Measurements from ENCODE around the gene ARHGEF28.

Gene ARHGEF28

GRCh38 chr5:73766902-73767301, 140.9 kb downstream of the ARHGEF28 start:
- peaks cover 38% of the 10 kb centered on the region for H3K9me3 Mint-ChIP-seq
- H3K4me1 Mint-ChIP-seq = peaks cover 6% of the 10 kb centered on the region
- no peak overlapping the region for H3K27ac Mint-ChIP-seq
- TF ChIP-seq CTCF (IDR thresholded peaks at IDR 0.05) = no peak
- H3K4me3 Mint-ChIP-seq = no peak overlapping the region
- H3K27me3 Mint-ChIP-seq (ENCODE audit: low read depth, poor library complexity) = no peaks in the 10 kb centered on the region
- DNase-seq = no peak
- peaks cover 5% of the 10 kb centered on the region for H3K36me3 Mint-ChIP-seq (ENCODE audit: low read depth)

GRCh38 chr5:73770172-73771025, 144.4 kb downstream of the ARHGEF28 start:
- H3K4me1 Mint-ChIP-seq = no peaks in the 10 kb centered on the region
- H3K36me3 Mint-ChIP-seq (ENCODE audit: low read depth) = peaks cover 5% of the 10 kb centered on the region
- DNase-seq = no peak
- TF ChIP-seq CTCF (IDR thresholded peaks at IDR 0.05) = no peak
- peaks cover 33% of the 10 kb centered on the region for H3K9me3 Mint-ChIP-seq
- no peaks in the 10 kb centered on the region for H3K27me3 Mint-ChIP-seq (ENCODE audit: low read depth, poor library complexity)
- H3K4me3 Mint-ChIP-seq = no peak overlapping the region
- H3K27ac Mint-ChIP-seq = no peak overlapping the region

DNA sequence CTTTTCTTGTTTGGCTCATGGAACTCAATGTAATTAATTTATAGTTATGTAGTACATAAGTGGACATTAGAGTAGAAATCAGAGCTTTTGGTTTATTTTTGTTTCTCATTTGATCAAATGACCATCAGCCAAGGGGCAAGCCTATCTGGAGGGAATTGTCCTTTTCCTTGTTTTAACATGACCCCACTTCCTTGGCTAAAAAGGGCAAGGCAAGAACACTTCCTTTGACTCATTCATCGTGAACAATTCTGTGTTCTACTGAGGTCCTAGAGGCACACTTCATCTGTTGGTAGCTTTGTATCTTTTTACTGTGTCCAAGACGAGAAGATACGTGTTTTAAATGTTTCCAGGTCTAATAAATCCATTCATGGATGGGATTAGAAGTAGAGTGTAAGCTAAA, 148.9 kb downstream of the ARHGEF28 start:
- no peak for DNase-seq
- Mint-ChIP-seq H3K4me3 (no peak overlapping the region), H3K27me3 (ENCODE audit: low read depth, poor library complexity) (peaks cover 3% of the 10 kb centered on the region), H3K9me3 (no peaks in the 10 kb centered on the region), H3K4me1 (no peaks in the 10 kb centered on the region), H3K36me3 (ENCODE audit: low read depth) (no peaks in the 10 kb centered on the region), H3K27ac (no peak overlapping the region)
- TF ChIP-seq CTCF (IDR thresholded peaks at IDR 0.05) = no peak

DNA sequence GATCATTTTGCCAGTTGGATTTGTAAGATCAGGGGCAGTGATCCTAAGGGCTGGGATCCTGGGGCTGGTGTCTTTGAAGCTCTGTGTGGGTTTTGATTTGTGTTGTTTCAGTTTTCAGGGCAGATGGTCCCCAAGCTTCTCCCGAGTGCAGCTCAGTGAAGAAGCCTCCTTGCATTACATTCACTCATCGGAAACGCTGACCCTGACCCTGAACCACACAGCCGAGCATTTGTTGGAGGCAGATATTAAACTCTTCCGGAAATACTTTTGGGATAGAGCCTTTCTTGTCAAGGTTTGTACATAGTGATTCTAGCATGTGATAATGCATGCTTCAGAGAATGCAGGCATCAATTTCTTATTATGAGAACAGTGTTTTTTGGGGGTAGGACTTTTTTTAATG, 150.4 kb downstream of the ARHGEF28 start:
- H3K4me3 Mint-ChIP-seq = no peak overlapping the region
- no peak overlapping the region for H3K27ac Mint-ChIP-seq
- no peak for TF ChIP-seq CTCF (IDR thresholded peaks at IDR 0.05)
- H3K9me3 Mint-ChIP-seq = no peaks in the 10 kb centered on the region
- H3K27me3 Mint-ChIP-seq (ENCODE audit: low read depth, poor library complexity) = peaks cover 6% of the 10 kb centered on the region
- no peaks in the 10 kb centered on the region for H3K4me1 Mint-ChIP-seq
- DNase-seq = no peak
- H3K36me3 Mint-ChIP-seq (ENCODE audit: low read depth) = no peaks in the 10 kb centered on the region

GRCh38 chr5:73777192-73777591, 151.2 kb downstream of the ARHGEF28 start:
- TF ChIP-seq CTCF (IDR thresholded peaks at IDR 0.05) = no peak
- Mint-ChIP-seq H3K9me3 (no peaks in the 10 kb centered on the region), H3K27ac (no peak overlapping the region), H3K4me3 (no peak overlapping the region), H3K36me3 (ENCODE audit: low read depth) (no peaks in the 10 kb centered on the region), H3K4me1 (no peaks in the 10 kb centered on the region), H3K27me3 (ENCODE audit: low read depth, poor library complexity) (peaks cover 6% of the 10 kb centered on the region)
- DNase-seq = no peak
